K562 (cell line): ENCODE data around the gene ACER1. TPM values are rescaled to one million over a fixed set of nuclear protein-coding genes. Genes with fewer than 3 reads are reported as not detected.

ENCODE experiments used
- ASH1L ChIP-seq: fragments of 450-650 bp; IDR thresholded peaks from 2 replicates; pipeline ENCODE4 v1.6.1; 2018; ENCODE audit warnings: borderline replicate concordance, mild to moderate bottlenecking, low read depth; ENCODE audit not compliant: partially characterized antibody
- BRF1 ChIP-seq: IDR thresholded peaks from 3 replicates; pipeline ENCODE4 v1.6.1; 2011; ENCODE audit warnings: borderline replicate concordance, mild to moderate bottlenecking; ENCODE audit not compliant: insufficient read length; ENCODE audit errors: extremely low read depth
- GABPA ChIP-seq: fragments of 200-800 bp; sonication (Bioruptor generic); conservative IDR thresholded peaks from 2 replicates; pipeline ENCODE4 v1.6.1; 2016; ENCODE audit warnings: low read depth, missing genetic modification characterization, missing compliant biosample characterization
- GATAD2A ChIP-seq: fragments of 450-650 bp; IDR thresholded peaks from 2 replicates; pipeline ENCODE4 v1.6.1; 2017
- MEF2A ChIP-seq: IDR thresholded peaks from 2 replicates; pipeline ENCODE4 v1.6.1; 2011; ENCODE audit warnings: low read depth, mild to moderate bottlenecking, low read length, moderate library complexity; ENCODE audit not compliant: control insufficient read depth
- NFIC ChIP-seq: fragments of 450-650 bp; IDR thresholded peaks from 2 replicates; pipeline ENCODE4 v1.6.1; 2017; ENCODE audit warnings: mild to moderate bottlenecking, inconsistent platforms
- POLR3G ChIP-seq: IDR thresholded peaks from 2 replicates; pipeline ENCODE4 v1.6.1; 2011; ENCODE audit not compliant: insufficient read length, insufficient replicate concordance; ENCODE audit errors: extremely low read depth
- ZBTB7A ChIP-seq: IDR thresholded peaks from 2 replicates; pipeline ENCODE4 v1.6.1; 2011; ENCODE audit warnings: low read depth, mild to moderate bottlenecking, low read length, moderate library complexity, borderline replicate concordance; ENCODE audit not compliant: control insufficient read depth
- ZNF274 ChIP-seq: IDR thresholded peaks from 2 replicates; pipeline ENCODE4 v1.6.1; 2011; ENCODE audit warnings: low read depth, mild to moderate bottlenecking, low read length, moderate library complexity, borderline replicate concordance
- ZNF696 ChIP-seq: fragments of 250-450 bp; sonication (Bioruptor Pico); conservative IDR thresholded peaks from 2 replicates; pipeline ENCODE4 v1.4.0; 2020; ENCODE audit warnings: mild to moderate bottlenecking, moderate library complexity
- polyA plus RNA-seq, 8 experiments: library from polyadenylated mRNA; depleted of rRNA in 4 of 8; stranded (reverse) in 5 of 8; unstranded in 3 of 8; fragments of >200 nt; fragmentation: Nextera tagmentation in 2 of 8; fragmentation: Illumina TruSeq in 1 of 8; extraction: Ambion mirVana in 2 of 8; extraction: Trizol in 1 of 8; gene quantifications; 2 replicates each; pipeline versions ENCODE4 v1.2.1 to v1.2.3, GENCODE V29; 2011 to 2014; ENCODE audit warnings: inconsistent platforms in 1 of 8, missing spikeins in 1 of 8
- total RNA-seq, 7 experiments: library from RNA; depleted of rRNA in 6 of 7; stranded (reverse); fragments of >200 nt in 6 of 7; fragmentation: Illumina TruSeq in 2 of 7; extraction: Trizol in 2 of 7; gene quantifications; 2 replicates each; pipeline versions ENCODE4 v1.2.1 to v1.2.3, GENCODE V29; 2011 to 2021; ENCODE audit warnings: low replicate concordance in 1 of 7
- TF ChIP-seq, protein P1 (sequence below): IDR thresholded peaks from 2 replicates; pipeline ENCODE4 v1.6.1; 2012; ENCODE audit warnings: low read depth, low read length, improper control_type of control experiment, borderline replicate concordance
- TF ChIP-seq, protein P2 (sequence below): sonication (generic); formaldehyde crosslinking; IDR thresholded peaks from 2 replicates; pipeline ENCODE4 v1.8.0; 2022; ENCODE audit warnings: mild to moderate bottlenecking, missing genetic modification reagents
- TF ChIP-seq, protein P3 (sequence below): fragments of 200-800 bp; sonication (Bioruptor generic); IDR thresholded peaks from 2 replicates; pipeline ENCODE4 v1.6.1; 2016; ENCODE audit warnings: missing genetic modification characterization, missing compliant biosample characterization
- TF ChIP-seq, protein P4 (sequence below): fragments of 450-650 bp; formaldehyde crosslinking; IDR thresholded peaks from 2 replicates; pipeline ENCODE4 v1.4.0; 2020; ENCODE audit warnings: mild to moderate bottlenecking, mixed read lengths

ACER1 gene
- total and polyA plus RNA-seq, 9 of the 15 experiments (the other 6 are each of a cell fraction or from before 2014, with no cell fraction given): not detected

DNA sequence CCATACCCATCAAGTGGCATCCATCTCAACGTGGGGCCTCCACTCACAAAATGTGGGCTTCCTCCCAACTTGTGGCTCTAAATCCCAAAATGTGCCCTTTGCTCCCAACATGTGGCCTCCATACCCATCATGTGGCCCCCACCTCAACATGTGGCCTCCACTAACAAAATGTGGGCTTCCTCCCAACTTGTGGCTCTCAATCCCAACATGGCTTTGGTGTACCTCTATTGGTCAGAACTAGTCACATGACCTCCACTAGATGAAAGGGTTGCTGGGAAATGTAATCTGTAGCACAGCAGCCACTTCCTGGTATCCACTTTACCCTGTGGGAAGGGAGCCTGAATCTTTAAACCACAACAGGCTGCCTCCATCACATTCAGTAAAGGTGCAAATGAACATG is 10.1 kb upstream of the ACER1 start (continued):
- TF ChIP-seq, protein P1, sequence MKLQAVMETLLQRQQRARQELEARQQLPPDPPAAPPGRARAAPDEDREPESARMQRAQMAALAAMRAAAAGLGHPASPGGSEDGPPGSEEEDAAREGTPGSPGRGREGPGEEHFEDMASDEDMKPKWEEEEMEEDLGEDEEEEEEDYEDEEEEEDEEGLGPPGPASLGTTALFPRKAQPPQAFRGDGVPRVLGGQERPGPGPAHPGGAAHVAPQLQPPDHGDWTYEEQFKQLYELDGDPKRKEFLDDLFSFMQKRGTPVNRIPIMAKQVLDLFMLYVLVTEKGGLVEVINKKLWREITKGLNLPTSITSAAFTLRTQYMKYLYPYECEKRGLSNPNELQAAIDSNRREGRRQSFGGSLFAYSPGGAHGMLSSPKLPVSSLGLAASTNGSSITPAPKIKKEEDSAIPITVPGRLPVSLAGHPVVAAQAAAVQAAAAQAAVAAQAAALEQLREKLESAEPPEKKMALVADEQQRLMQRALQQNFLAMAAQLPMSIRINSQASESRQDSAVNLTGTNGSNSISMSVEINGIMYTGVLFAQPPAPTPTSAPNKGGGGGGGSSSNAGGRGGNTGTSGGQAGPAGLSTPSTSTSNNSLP: no peak
- TF ChIP-seq ZNF274 (no peak), ASH1L (no peak), ZNF696 (CRISPR knock-in tag) (no peak), GABPA (tag) (no peak), NFIC (no peak), MEF2A (no peak), GATAD2A (no peak), BRF1 (no peak), ZBTB7A (no peak), POLR3G (no peak)
- TF ChIP-seq, protein P2, sequence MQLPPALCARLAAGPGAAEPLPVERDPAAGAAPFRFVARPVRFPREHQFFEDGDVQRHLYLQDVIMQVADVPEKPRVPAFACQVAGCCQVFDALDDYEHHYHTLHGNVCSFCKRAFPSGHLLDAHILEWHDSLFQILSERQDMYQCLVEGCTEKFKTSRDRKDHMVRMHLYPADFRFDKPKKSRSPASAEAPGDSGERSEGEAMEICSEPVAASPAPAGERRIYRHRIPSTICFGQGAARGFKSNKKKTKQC (CRISPR knock-in tag): no peak
- TF ChIP-seq, protein P3, sequence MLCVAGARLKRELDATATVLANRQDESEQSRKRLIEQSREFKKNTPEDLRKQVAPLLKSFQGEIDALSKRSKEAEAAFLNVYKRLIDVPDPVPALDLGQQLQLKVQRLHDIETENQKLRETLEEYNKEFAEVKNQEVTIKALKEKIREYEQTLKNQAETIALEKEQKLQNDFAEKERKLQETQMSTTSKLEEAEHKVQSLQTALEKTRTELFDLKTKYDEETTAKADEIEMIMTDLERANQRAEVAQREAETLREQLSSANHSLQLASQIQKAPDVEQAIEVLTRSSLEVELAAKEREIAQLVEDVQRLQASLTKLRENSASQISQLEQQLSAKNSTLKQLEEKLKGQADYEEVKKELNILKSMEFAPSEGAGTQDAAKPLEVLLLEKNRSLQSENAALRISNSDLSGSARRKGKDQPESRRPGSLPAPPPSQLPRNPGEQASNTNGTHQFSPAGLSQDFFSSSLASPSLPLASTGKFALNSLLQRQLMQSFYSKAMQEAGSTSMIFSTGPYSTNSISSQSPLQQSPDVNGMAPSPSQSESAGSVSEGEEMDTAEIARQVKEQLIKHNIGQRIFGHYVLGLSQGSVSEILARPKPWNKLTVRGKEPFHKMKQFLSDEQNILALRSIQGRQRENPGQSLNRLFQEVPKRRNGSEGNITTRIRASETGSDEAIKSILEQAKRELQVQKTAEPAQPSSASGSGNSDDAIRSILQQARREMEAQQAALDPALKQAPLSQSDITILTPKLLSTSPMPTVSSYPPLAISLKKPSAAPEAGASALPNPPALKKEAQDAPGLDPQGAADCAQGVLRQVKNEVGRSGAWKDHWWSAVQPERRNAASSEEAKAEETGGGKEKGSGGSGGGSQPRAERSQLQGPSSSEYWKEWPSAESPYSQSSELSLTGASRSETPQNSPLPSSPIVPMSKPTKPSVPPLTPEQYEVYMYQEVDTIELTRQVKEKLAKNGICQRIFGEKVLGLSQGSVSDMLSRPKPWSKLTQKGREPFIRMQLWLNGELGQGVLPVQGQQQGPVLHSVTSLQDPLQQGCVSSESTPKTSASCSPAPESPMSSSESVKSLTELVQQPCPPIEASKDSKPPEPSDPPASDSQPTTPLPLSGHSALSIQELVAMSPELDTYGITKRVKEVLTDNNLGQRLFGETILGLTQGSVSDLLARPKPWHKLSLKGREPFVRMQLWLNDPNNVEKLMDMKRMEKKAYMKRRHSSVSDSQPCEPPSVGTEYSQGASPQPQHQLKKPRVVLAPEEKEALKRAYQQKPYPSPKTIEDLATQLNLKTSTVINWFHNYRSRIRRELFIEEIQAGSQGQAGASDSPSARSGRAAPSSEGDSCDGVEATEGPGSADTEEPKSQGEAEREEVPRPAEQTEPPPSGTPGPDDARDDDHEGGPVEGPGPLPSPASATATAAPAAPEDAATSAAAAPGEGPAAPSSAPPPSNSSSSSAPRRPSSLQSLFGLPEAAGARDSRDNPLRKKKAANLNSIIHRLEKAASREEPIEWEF: no peak
- TF ChIP-seq, protein P4, sequence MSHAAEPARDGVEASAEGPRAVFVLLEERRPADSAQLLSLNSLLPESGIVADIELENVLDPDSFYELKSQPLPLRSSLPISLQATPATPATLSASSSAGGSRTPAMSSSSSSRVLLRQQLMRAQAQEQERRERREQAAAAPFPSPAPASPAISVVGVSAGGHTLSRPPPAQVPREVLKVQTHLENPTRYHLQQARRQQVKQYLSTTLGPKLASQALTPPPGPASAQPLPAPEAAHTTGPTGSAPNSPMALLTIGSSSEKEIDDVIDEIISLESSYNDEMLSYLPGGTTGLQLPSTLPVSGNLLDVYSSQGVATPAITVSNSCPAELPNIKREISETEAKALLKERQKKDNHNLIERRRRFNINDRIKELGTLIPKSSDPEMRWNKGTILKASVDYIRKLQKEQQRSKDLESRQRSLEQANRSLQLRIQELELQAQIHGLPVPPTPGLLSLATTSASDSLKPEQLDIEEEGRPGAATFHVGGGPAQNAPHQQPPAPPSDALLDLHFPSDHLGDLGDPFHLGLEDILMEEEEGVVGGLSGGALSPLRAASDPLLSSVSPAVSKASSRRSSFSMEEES (CRISPR knock-in tag): peak; percentile 87
